GM12873 (cell line): ENCODE measurements around the gene AICDA.
A peak's percentile ranks its signal among the peaks of the same experiment; 100 is the strongest.

Source experiments
- CTCF ChIP-seq: IDR thresholded peaks from 2 replicates; pipeline ENCODE4 v1.5.1; 2012; ENCODE audit warnings: low read depth, mild to moderate bottlenecking, moderate library complexity, low read length, control low read depth; ENCODE audit not compliant: insufficient read depth; ENCODE audit errors: missing control alignments

The AICDA gene

GRCh38 chr12:8630131-8630530, 17.5 kb upstream of the AICDA start:
- no peak for TF ChIP-seq CTCF

DNA sequence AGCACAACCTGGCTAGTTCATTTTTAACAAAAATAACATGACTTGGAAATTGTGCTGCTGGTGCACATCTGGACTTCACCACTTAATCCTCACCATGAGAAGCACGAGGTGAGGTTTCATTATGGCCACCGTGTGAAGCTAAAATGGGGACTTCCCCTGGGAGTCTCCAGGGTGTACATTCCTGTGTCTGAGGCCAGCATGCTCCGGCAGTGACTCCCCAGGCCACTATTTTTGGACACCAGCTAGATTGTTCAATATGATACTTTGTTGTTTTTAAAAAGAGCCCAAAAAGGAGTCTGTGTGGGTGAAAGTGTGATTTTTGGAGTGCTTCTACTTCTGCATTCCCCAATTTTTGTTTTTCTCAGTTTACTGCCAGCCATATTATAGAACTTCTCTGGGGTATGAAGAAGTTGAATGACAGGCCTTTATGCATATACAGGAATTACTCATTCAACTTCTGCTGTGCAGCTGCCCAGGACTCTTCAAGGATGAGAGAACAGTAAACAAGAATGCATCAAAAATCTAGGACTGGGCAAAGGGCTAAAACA, 16.9 kb upstream of the AICDA start:
- no peak for TF ChIP-seq CTCF

DNA sequence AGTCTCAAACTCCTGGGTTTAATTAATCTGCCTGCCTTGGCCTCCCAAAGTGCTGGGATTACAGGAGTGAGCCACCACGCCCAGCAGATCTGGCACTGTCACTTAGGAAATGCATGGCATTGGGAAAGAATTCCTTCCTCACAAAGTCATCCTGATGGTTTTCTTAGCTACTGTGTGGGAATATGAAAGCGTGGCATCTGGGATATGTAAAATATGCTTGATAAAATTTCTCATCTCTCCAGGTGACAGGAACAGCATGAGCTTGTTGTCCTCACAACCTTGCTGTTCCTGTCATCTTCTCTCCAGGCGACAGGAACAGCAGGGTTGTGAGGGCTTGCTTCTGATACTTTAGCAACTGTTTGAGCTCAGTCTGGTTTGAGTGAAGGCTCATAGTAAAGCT, 16.1 kb upstream of the AICDA start:
- TF ChIP-seq CTCF, result no peak

DNA sequence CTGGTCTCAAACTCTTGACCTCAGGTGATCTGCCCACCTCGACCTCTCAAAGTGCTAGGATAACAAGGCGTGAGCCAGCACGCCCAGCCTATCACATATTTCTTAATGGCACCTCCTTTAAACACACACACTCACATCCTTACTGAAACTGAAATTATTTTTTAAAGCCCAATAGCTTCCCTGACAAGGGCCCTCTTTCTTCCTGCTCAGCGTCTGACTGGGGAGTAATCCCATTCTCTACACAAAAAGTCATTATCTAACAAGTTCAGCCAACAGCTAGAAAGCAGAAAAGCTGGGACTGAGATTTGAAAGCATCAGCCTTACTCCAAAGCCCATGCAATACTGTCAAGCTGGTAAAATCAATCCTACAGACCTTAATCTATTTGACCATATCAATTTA, 10.0 kb upstream of the AICDA start:
- TF ChIP-seq CTCF, result no peak

GRCh38 chr12:8615206-8615605, 2.5 kb upstream of the AICDA start:
- TF ChIP-seq CTCF, result no peak

GRCh38 chr12:8609061-8609570, 3.5 kb downstream of the AICDA start:
- TF ChIP-seq CTCF, result peak; percentile 83

- no peak for TF ChIP-seq CTCF
These were observed 5.8 kb downstream of the AICDA start for GRCh38 chr12:8606890-8607289.
